NB4 (cell line): ENCODE results near the gene DOK7.

Experiments
- TF ChIP-seq, protein P1 (sequence below): IDR thresholded peaks from one replicate; pipeline ENCODE4 v1.5.1; 2012; ENCODE audit warnings: low read depth, low read length
- TF ChIP-seq, protein P2 (sequence below): IDR thresholded peaks from 2 replicates; pipeline ENCODE4 v1.6.1; 2011; ENCODE audit warnings: low read depth, low read length

DNA sequence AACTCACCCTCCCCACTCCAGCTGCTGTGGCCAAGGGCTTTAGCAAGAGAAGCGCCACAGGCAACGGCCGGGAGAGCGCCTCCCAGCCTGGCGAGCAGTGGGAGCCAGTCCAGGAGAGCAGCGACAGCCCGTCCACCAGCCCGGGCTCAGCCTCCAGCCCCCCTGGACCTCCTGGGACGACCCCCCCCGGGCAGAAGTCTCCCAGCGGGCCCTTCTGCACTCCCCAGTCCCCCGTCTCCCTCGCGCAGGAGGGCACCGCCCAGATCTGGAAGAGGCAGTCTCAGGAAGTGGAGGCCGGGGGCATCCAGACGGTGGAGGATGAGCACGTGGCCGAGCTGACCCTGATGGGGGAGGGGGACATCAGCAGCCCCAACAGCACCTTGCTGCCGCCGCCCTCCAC is 32.6 kb upstream of the DOK7 start:
- TF ChIP-seq, protein P1, sequence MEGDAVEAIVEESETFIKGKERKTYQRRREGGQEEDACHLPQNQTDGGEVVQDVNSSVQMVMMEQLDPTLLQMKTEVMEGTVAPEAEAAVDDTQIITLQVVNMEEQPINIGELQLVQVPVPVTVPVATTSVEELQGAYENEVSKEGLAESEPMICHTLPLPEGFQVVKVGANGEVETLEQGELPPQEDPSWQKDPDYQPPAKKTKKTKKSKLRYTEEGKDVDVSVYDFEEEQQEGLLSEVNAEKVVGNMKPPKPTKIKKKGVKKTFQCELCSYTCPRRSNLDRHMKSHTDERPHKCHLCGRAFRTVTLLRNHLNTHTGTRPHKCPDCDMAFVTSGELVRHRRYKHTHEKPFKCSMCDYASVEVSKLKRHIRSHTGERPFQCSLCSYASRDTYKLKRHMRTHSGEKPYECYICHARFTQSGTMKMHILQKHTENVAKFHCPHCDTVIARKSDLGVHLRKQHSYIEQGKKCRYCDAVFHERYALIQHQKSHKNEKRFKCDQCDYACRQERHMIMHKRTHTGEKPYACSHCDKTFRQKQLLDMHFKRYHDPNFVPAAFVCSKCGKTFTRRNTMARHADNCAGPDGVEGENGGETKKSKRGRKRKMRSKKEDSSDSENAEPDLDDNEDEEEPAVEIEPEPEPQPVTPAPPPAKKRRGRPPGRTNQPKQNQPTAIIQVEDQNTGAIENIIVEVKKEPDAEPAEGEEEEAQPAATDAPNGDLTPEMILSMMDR, result no peak
- TF ChIP-seq, protein P2, sequence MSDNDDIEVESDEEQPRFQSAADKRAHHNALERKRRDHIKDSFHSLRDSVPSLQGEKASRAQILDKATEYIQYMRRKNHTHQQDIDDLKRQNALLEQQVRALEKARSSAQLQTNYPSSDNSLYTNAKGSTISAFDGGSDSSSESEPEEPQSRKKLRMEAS, result no peak
